ENCODE results near the gene BCL6.

DNA sequence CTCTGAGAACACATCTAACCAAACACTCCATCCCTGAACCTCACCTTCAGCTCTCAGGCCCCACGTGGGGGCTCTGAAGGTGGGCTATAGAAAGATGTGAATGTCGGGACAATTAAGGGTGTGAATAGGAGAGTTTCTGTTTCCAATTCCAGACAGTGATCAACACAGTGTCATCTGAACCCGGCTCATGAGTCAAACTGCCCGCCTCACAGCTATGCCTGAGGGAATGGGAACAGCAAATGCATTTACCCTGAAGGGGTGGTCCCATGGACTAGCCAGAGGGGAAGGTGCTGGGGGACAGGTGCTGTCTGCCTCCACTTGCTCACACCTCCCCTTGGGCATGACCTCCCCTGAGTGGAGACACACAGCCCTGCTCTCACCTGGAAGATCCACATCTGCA lies 49.2 kb downstream of the BCL6 start:
- TF ChIP-seq CTCF (conservative IDR thresholded peaks at IDR 0.05; ENCODE audit: low read length) (no peak), EZH2phosphoT487 (IDR thresholded peaks at IDR 0.05; ENCODE audit: borderline replicate concordance) (no peak)
